Right atrium auricular region (tissue), 2 donors: ENCODE data around the gene GRIP1. TPM values are rescaled to one million over a fixed set of nuclear protein-coding genes. Genes with fewer than 3 reads are reported as not detected.

Experiments used
- DNase-seq: peaks from one replicate; pipeline ENCODE4 v3.0.0-alpha.2; 2019; ENCODE audit warnings: low spot score
- H3K27ac ChIP-seq, 2 donors: fragments of 200-600 bp; sonication (generic); 1 replicate in 1 of 2; 2 replicates in 1 of 2; pipeline ENCODE4 v1.5.1; 2016 to 2019
- H3K27me3 ChIP-seq, 2 donors: fragments of 200-600 bp; sonication (generic); one replicate each; pipeline versions ENCODE4 v1.5.1 to v1.6.0; 2017 to 2019
- H3K36me3 ChIP-seq: fragments of 200-600 bp; sonication (generic); one replicate; pipeline ENCODE4 v1.5.1; 2016
- H3K4me1 ChIP-seq, 2 donors: fragments of 200-600 bp; sonication (generic); one replicate each; pipeline versions ENCODE4 v1.5.1 to v1.6.0; 2017 to 2019
- H3K4me3 ChIP-seq, 2 donors: fragments of 200-600 bp; sonication (generic); 1 replicate in 1 of 2; 2 replicates in 1 of 2; pipeline ENCODE4 v1.5.1; 2017 to 2019; ENCODE audit warnings: mild to moderate bottlenecking in 1 of 2, moderate library complexity in 1 of 2
- H3K9me3 ChIP-seq, 2 donors: fragments of 200-600 bp; sonication (generic); one replicate each; pipeline ENCODE4 v1.5.1; 2019
- CTCF ChIP-seq, 2 donors: fragments of 200-600 bp; sonication (generic); IDR thresholded peaks; one replicate each; pipeline ENCODE4 v1.5.1; 2019; ENCODE audit warnings: antibody characterized with exemption in 2 of 2
- total RNA-seq, 2 donors: library from RNA; depleted of rRNA; stranded (reverse); fragments of >200 nt; gene quantifications; one replicate each; pipeline ENCODE4 v1.1.0, GENCODE V29; 2016

The GRIP1 gene
- total RNA-seq, 2 donors from 2014 or later: 5.3 to 12.6 TPM

- H3K27ac ChIP-seq: no peak overlapping the region
- peaks cover 0 to 14% of the 10 kb centered on the region in 2 donors for H3K4me1 ChIP-seq
- no peak overlapping the region for H3K4me3 ChIP-seq
- H3K27me3 ChIP-seq: no peaks in the 10 kb centered on the region
- DNase-seq: no peak
- H3K9me3 ChIP-seq: no peaks in the 10 kb centered on the region
- no peak for TF ChIP-seq CTCF (IDR thresholded peaks at IDR 0.05)
- no peaks in the 10 kb centered on the region for H3K36me3 ChIP-seq
Observed at GRCh38 chr12:66399911-66400306, 279.0 kb downstream of the GRIP1 start.

- Histone ChIP-seq H3K4me1 (peaks cover 0 to 14% of the 10 kb centered on the region in 2 donors), H3K27ac (no peak overlapping the region), H3K27me3 (no peaks in the 10 kb centered on the region), H3K9me3 (no peaks in the 10 kb centered on the region), H3K4me3 (no peak overlapping the region), H3K36me3 (no peaks in the 10 kb centered on the region)
- no peak for TF ChIP-seq CTCF (IDR thresholded peaks at IDR 0.05)
- no peak for DNase-seq
Observed at GRCh38 chr12:66398931-66399910, 279.7 kb downstream of the GRIP1 start.

- no peak for TF ChIP-seq CTCF (IDR thresholded peaks at IDR 0.05)
- no peaks in the 10 kb centered on the region for H3K27me3 ChIP-seq
- H3K4me1 ChIP-seq: peaks cover 0 to 14% of the 10 kb centered on the region in 2 donors
- H3K4me3 ChIP-seq: no peak overlapping the region
- DNase-seq: no peak
- no peak overlapping the region for H3K27ac ChIP-seq
- H3K36me3 ChIP-seq: no peaks in the 10 kb centered on the region
- no peaks in the 10 kb centered on the region for H3K9me3 ChIP-seq
Observed at GRCh38 chr12:66397574-66398290, 281.1 kb downstream of the GRIP1 start.

- peaks cover 0 to 2% of the 10 kb centered on the region in 2 donors for H3K4me1 ChIP-seq
- H3K4me3 ChIP-seq: no peak overlapping the region
- H3K27ac ChIP-seq: no peak overlapping the region
- no peaks in the 10 kb centered on the region for H3K27me3 ChIP-seq
- H3K9me3 ChIP-seq: no peaks in the 10 kb centered on the region
- no peak for TF ChIP-seq CTCF (IDR thresholded peaks at IDR 0.05)
- DNase-seq: no peak
- H3K36me3 ChIP-seq: no peaks in the 10 kb centered on the region
Observed at GRCh38 chr12:66393890-66394289, 285.0 kb downstream of the GRIP1 start.

- H3K36me3 ChIP-seq: no peaks in the 10 kb centered on the region
- no peaks in the 10 kb centered on the region for H3K27me3 ChIP-seq
- H3K4me1 ChIP-seq: no peaks in the 10 kb centered on the region
- TF ChIP-seq CTCF (IDR thresholded peaks at IDR 0.05): no peak
- no peaks in the 10 kb centered on the region for H3K9me3 ChIP-seq
- no peak overlapping the region for H3K27ac ChIP-seq
- no peak overlapping the region for H3K4me3 ChIP-seq
- no peak for DNase-seq
Observed at GRCh38 chr12:66392266-66392915, 286.5 kb downstream of the GRIP1 start.
